OCI-LY7 (cell line): ENCODE measurements around the gene VWA8.

Source experiments
- EZH2phosphoT487 ChIP-seq: fragments of 200-600 bp; sonication (generic); IDR thresholded peaks from 2 replicates; pipeline ENCODE4 v1.6.1; 2018; ENCODE audit warnings: low read depth, borderline replicate concordance, mild to moderate bottlenecking, mixed run types, antibody characterized with exemption, low read length, moderate library complexity, mixed read lengths
- TF ChIP-seq, protein P1 (sequence below): fragments of 200-600 bp; sonication (generic); conservative IDR thresholded peaks from 2 replicates; pipeline ENCODE4 v1.5.1; 2014; ENCODE audit warnings: mild to moderate bottlenecking, antibody characterized with exemption, low read length, moderate library complexity, mixed read lengths

DNA sequence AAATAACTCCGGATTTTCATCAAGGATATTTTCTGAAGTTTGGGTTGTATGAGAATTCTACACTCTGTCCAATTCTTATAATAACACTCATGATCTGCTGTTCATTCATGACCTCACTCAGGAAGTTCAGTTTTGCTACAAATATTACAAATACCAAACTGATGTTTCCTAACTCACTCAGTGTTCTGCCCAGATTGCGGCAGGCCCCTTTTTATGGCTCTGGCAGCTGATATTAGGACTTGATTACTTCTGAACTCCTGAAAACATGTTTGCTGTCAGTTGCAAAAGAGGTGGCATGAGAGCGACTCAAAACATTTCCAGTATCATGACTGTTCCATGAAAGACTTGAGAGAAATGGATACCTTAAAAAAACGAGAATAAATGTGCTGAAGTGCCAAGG, 315.6 kb downstream of the VWA8 start:
- TF ChIP-seq, protein P1, sequence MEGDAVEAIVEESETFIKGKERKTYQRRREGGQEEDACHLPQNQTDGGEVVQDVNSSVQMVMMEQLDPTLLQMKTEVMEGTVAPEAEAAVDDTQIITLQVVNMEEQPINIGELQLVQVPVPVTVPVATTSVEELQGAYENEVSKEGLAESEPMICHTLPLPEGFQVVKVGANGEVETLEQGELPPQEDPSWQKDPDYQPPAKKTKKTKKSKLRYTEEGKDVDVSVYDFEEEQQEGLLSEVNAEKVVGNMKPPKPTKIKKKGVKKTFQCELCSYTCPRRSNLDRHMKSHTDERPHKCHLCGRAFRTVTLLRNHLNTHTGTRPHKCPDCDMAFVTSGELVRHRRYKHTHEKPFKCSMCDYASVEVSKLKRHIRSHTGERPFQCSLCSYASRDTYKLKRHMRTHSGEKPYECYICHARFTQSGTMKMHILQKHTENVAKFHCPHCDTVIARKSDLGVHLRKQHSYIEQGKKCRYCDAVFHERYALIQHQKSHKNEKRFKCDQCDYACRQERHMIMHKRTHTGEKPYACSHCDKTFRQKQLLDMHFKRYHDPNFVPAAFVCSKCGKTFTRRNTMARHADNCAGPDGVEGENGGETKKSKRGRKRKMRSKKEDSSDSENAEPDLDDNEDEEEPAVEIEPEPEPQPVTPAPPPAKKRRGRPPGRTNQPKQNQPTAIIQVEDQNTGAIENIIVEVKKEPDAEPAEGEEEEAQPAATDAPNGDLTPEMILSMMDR: no peak
- no peak for TF ChIP-seq EZH2phosphoT487
